GM12878 (cell line): Measurements from ENCODE around the gene TBXA2R.

Source experiments
- ASH2L ChIP-seq: fragments of 300-600, 200-600 bp; sonication (generic); IDR thresholded peaks from 2 replicates; pipeline ENCODE4 v1.6.1; 2017; ENCODE audit warnings: low read depth, mild to moderate bottlenecking, borderline replicate concordance
- BHLHE40 ChIP-seq, 2 experiments: fragments of 450-650 bp in 1 of 2; IDR thresholded peaks; 2 replicates each; pipeline ENCODE4 v1.6.1; 2011 to 2017; ENCODE audit warnings: low read depth in 2 of 2, borderline replicate concordance in 1 of 2, improper control_type of control experiment in 1 of 2, low read length in 1 of 2, mild to moderate bottlenecking in 1 of 2
- CBX3 ChIP-seq: fragments of 200-600 bp; sonication (generic); IDR thresholded peaks from 2 replicates; pipeline ENCODE4 v1.6.1; 2016; ENCODE audit warnings: low read depth, borderline replicate concordance
- JUND ChIP-seq: IDR thresholded peaks from 2 replicates; pipeline ENCODE4 v1.6.1; 2012; ENCODE audit warnings: low read depth, mild to moderate bottlenecking, low read length, improper control_type of control experiment, moderate library complexity
- MYC ChIP-seq: IDR thresholded peaks from 2 replicates; pipeline ENCODE4 v1.6.1; 2011; ENCODE audit warnings: mild to moderate bottlenecking, low read length, moderate library complexity, inconsistent platforms; ENCODE audit not compliant: insufficient read depth, insufficient replicate concordance, insufficient read length, severe bottlenecking
- POLR2AphosphoS5 ChIP-seq: IDR thresholded peaks from 2 replicates; pipeline ENCODE4 v1.6.1; 2011; ENCODE audit warnings: mild to moderate bottlenecking, low read length, inconsistent platforms
- RAD21 ChIP-seq: IDR thresholded peaks from 2 replicates; pipeline ENCODE4 v1.6.1; 2011; ENCODE audit warnings: mild to moderate bottlenecking, low read depth, low read length, moderate library complexity; ENCODE audit not compliant: insufficient read depth
- YY1 ChIP-seq: IDR thresholded peaks from 2 replicates; pipeline ENCODE4 v1.6.1; 2011; ENCODE audit warnings: low read depth, mild to moderate bottlenecking, low read length
- TF ChIP-seq, protein P1 (sequence below): fragments of 450-650 bp; IDR thresholded peaks from 2 replicates; pipeline ENCODE4 v1.6.1; 2017; ENCODE audit warnings: mild to moderate bottlenecking, low read depth, inconsistent platforms; ENCODE audit not compliant: poor library complexity, severe bottlenecking
- TF ChIP-seq, protein P2 (sequence below), 3 experiments: IDR thresholded peaks in 2 of 3; conservative IDR thresholded peaks in 1 of 3; 2 replicates each; pipeline ENCODE4 v1.5.1; 2011; ENCODE audit warnings: low read depth in 3 of 3, low read length in 3 of 3, mild to moderate bottlenecking in 3 of 3, control low read depth in 2 of 3, moderate library complexity in 2 of 3, inconsistent platforms in 1 of 3, mixed read lengths in 1 of 3; ENCODE audit not compliant: control insufficient read depth in 2 of 3, insufficient read depth in 1 of 3; ENCODE audit errors: extremely low read depth in 1 of 3
- TF ChIP-seq, protein P3 (sequence below): IDR thresholded peaks from 2 replicates; pipeline ENCODE4 v1.6.1; 2012; ENCODE audit warnings: low read depth, low read length, improper control_type of control experiment

DNA sequence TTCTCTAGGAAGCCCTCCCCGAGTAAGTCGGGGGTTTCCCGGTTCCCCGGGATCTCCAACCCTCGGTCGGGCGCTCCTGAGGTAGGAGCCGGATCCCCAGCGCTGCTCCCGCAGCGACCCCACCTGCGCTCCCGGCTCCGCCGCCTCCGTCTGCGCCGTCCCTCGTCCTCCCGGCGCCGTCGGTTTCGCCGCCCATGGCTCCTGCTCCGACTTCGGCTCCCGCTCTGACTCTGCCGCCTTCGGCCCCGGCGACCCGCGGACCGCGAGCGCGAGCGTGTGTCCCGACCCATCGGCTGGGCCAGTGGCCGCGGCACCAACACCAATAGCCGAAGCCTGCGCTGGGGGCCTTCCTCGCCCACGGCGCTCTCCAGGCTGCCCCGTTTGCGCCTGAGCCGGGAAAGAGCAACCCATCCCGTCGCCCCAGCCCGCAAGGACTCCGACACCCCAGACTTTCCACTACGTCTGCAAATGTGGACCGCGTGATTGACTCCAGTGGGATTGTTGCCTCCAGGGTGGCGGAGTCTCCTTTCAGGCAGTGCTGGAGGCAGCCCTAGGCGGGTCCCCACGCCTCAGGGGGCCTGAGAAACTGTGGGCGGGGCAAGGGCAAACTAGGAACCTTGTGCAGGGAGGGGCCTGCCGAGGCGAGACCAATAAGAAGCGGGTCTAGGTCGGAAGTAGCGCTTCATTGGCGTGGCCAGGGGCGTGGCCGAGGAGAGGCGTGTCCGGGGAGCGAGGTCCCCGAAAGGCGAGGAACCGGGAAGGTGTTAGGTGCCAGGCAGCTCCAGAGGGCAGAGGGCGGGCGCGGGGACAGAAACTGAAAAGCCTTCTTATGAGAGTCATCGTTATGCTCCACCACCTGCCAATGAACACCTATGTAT is 20.0 kb upstream of the TBXA2R start, which contains the start of gene CACTIN:
- TF ChIP-seq JUND (no peak), MYC (peak; percentile 98), BHLHE40 (IDR thresholded peaks at IDR 0.05; ENCODE audit: borderline replicate concordance in 1 of 2, low read depth in 2 of 2, low read length in 1 of 2) (peak; percentile 3 to 48; a peak in 2 of 4 replicates), CBX3 (no peak), YY1 (peak; percentile 80), ASH2L (peak; percentile 92; the same call in 1 of the 2 replicates), RAD21 (no peak), POLR2AphosphoS5 (peak; percentile 92)
- TF ChIP-seq, protein P1, sequence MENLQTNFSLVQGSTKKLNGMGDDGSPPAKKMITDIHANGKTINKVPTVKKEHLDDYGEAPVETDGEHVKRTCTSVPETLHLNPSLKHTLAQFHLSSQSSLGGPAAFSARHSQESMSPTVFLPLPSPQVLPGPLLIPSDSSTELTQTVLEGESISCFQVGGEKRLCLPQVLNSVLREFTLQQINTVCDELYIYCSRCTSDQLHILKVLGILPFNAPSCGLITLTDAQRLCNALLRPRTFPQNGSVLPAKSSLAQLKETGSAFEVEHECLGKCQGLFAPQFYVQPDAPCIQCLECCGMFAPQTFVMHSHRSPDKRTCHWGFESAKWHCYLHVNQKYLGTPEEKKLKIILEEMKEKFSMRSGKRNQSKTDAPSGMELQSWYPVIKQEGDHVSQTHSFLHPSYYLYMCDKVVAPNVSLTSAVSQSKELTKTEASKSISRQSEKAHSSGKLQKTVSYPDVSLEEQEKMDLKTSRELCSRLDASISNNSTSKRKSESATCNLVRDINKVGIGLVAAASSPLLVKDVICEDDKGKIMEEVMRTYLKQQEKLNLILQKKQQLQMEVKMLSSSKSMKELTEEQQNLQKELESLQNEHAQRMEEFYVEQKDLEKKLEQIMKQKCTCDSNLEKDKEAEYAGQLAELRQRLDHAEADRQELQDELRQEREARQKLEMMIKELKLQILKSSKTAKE: peak; percentile 42
- TF ChIP-seq, protein P2, sequence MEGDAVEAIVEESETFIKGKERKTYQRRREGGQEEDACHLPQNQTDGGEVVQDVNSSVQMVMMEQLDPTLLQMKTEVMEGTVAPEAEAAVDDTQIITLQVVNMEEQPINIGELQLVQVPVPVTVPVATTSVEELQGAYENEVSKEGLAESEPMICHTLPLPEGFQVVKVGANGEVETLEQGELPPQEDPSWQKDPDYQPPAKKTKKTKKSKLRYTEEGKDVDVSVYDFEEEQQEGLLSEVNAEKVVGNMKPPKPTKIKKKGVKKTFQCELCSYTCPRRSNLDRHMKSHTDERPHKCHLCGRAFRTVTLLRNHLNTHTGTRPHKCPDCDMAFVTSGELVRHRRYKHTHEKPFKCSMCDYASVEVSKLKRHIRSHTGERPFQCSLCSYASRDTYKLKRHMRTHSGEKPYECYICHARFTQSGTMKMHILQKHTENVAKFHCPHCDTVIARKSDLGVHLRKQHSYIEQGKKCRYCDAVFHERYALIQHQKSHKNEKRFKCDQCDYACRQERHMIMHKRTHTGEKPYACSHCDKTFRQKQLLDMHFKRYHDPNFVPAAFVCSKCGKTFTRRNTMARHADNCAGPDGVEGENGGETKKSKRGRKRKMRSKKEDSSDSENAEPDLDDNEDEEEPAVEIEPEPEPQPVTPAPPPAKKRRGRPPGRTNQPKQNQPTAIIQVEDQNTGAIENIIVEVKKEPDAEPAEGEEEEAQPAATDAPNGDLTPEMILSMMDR (IDR thresholded peaks at IDR 0.05 in 2 of 3, conservative IDR thresholded peaks at IDR 0.05 in 1 of 3; ENCODE audit: control insufficient read depth in 2 of 3, extremely low read depth in 1 of 3, insufficient read depth in 1 of 3, low read depth in 3 of 3, low read length in 3 of 3): no peak
- TF ChIP-seq, protein P3, sequence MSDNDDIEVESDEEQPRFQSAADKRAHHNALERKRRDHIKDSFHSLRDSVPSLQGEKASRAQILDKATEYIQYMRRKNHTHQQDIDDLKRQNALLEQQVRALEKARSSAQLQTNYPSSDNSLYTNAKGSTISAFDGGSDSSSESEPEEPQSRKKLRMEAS: peak; percentile 96
